Esophagus muscularis mucosa (tissue), 4 donors: ENCODE measurements around the gene ITSN2. TPM values are rescaled to one million over a fixed set of nuclear protein-coding genes. Genes with fewer than 3 reads are reported as not detected.
A peak's percentile ranks its signal among the peaks of the same experiment; 100 is the strongest.

ENCODE experiments used
- DNase-seq: peaks from one replicate; pipeline ENCODE4 v3.0.0-alpha.2; 2017; ENCODE audit errors: extremely low spot score
- H3K27ac ChIP-seq, 4 donors: fragments of 200-600 bp; sonication (generic); replicated peaks in 1 of 4; 1 replicate in 3 of 4; 2 replicates in 1 of 4; pipeline ENCODE4 v1.5.1; 2016 to 2019; ENCODE audit warnings: mild to moderate bottlenecking in 1 of 4
- H3K27me3 ChIP-seq, 4 donors: fragments of 200-600 bp; sonication (generic); one replicate each; pipeline versions ENCODE4 v1.5.1 to v1.6.0; 2016 to 2019
- H3K36me3 ChIP-seq, 4 donors: fragments of 200-600 bp; sonication (generic); one replicate each; pipeline ENCODE4 v1.5.1; 2016 to 2019
- H3K4me1 ChIP-seq, 4 donors: fragments of 200-600 bp; sonication (generic); one replicate each; pipeline ENCODE4 v1.5.1; 2016 to 2019
- H3K4me3 ChIP-seq, 4 donors: fragments of 200-600 bp; sonication (generic); 1 replicate in 2 of 4; 2 replicates in 2 of 4; pipeline ENCODE4 v1.5.1; 2016 to 2019; ENCODE audit warnings: mild to moderate bottlenecking in 4 of 4, moderate library complexity in 1 of 4
- H3K9me3 ChIP-seq, 4 donors: fragments of 200-600 bp; sonication (generic); 1 replicate in 3 of 4; 2 replicates in 1 of 4; pipeline ENCODE4 v1.5.1; 2016 to 2019
- EP300 ChIP-seq: sonication (generic); formaldehyde crosslinking; IDR thresholded peaks from one replicate; pipeline ENCODE4 v1.6.1; 2017; ENCODE audit warnings: antibody characterized with exemption
- POLR2A ChIP-seq: fragments of 450-650 bp; IDR thresholded peaks from one replicate; pipeline ENCODE4 v1.6.1; 2017; ENCODE audit warnings: antibody characterized with exemption, moderate library complexity, mild to moderate bottlenecking, low read depth
- POLR2AphosphoS5 ChIP-seq, 2 donors: sonication (generic); formaldehyde crosslinking; IDR thresholded peaks; one replicate each; pipeline ENCODE4 v1.6.1; 2017; ENCODE audit warnings: antibody characterized with exemption in 2 of 2
- WGBS: methylation state at CpG from one replicate; pipeline ENCODE4 v1.1.5; 2018; 5-methylcytosine and 5-hydroxymethylcytosine counted together
- intact Hi-C: fragments of 100-400 bp; cut with DNase I; formaldehyde crosslinking; loops from one replicate; pipeline ENCODE4 v1.15.1; 2023
- total RNA-seq, 4 donors: library from RNA; depleted of rRNA; stranded (reverse); fragments of >200 nt; gene quantifications; one replicate each; pipeline versions ENCODE4 v1.1.0 to v1.2.1, GENCODE V29; 2016
- TF ChIP-seq, protein P1 (sequence below), 3 experiments: fragments of 200-600 bp in 2 of 3; fragments of 450-650 bp in 1 of 3; sonication (generic) in 2 of 3; IDR thresholded peaks; one replicate each; pipeline ENCODE4 v1.5.1; 2017 to 2019; ENCODE audit warnings: antibody characterized with exemption in 3 of 3, mild to moderate bottlenecking in 2 of 3, moderate library complexity in 1 of 3

ITSN2 gene
- total RNA-seq, 4 donors from 2014 or later, result 47.0 to 60.2 (median 53.6) TPM

DNA sequence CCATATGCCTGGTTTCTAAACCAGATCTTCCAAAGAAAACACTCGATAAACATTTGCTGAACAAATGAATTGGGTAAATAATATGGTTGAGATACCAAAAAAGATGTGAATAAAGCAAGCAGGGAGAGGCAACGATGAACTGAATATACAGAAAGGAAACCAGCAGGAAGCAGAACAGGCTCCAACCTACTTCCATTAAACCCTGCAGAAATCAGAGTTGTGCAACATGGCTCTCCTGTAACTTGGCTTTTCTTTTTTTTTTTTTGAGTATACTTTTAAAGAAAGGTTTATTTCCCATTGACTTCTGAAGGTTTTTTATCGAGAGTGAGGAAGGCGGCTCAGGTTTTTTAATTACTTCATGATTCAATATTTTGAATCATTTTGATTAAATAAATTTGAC lies 23.5 kb downstream of the ITSN2 start:
- Histone ChIP-seq H3K4me3 (no peak overlapping the region), H3K27ac (no peak overlapping the region), H3K4me1 (peaks cover 4 to 35% (median 29%) of the 10 kb centered on the region in 4 donors), H3K27me3 (no peaks in the 10 kb centered on the region), H3K36me3 (no peaks in the 10 kb centered on the region), H3K9me3 (no peaks in the 10 kb centered on the region)
- DNase-seq, result no peak
- TF ChIP-seq POLR2AphosphoS5 (IDR thresholded peaks at IDR 0.05), result no peak
- TF ChIP-seq EP300, result no peak
- no peak for TF ChIP-seq POLR2A
- TF ChIP-seq, protein P1, sequence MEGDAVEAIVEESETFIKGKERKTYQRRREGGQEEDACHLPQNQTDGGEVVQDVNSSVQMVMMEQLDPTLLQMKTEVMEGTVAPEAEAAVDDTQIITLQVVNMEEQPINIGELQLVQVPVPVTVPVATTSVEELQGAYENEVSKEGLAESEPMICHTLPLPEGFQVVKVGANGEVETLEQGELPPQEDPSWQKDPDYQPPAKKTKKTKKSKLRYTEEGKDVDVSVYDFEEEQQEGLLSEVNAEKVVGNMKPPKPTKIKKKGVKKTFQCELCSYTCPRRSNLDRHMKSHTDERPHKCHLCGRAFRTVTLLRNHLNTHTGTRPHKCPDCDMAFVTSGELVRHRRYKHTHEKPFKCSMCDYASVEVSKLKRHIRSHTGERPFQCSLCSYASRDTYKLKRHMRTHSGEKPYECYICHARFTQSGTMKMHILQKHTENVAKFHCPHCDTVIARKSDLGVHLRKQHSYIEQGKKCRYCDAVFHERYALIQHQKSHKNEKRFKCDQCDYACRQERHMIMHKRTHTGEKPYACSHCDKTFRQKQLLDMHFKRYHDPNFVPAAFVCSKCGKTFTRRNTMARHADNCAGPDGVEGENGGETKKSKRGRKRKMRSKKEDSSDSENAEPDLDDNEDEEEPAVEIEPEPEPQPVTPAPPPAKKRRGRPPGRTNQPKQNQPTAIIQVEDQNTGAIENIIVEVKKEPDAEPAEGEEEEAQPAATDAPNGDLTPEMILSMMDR (IDR thresholded peaks at IDR 0.05), result no peak
- intact Hi-C loops, result no loop called here
- WGBS, result 79% methylated on average over 4 of the region's 4 CpGs

DNA sequence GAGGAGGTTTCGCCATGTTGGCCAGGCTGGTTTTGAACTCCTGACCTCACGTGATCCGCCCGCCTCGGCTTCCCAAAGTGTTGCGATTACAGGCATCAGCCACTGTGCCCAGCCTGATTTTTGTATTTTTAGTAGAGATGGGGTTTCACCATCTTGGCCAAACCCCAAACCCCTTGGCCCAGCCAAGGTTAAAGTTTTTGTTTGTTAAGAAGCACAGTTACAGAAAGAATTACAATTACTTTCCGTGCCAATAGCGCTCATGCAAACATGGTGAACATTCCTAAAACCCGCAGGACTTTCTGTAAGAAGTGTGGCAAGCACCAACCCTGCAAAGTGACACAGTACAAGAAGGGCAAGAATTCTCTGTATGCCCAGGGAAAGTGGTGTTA lies 26.1 kb downstream of the ITSN2 start:
- Histone ChIP-seq H3K4me1 (peaks cover 21 to 49% (median 36%) of the 10 kb centered on the region in 4 donors), H3K36me3 (no peaks in the 10 kb centered on the region), H3K4me3 (no peak overlapping the region), H3K9me3 (no peaks in the 10 kb centered on the region), H3K27me3 (no peaks in the 10 kb centered on the region), H3K27ac (no peak overlapping the region)
- TF ChIP-seq, protein P1 (IDR thresholded peaks at IDR 0.05), result no peak
- TF ChIP-seq POLR2A (no peak), POLR2AphosphoS5 (IDR thresholded peaks at IDR 0.05) (no peak), EP300 (no peak)
- intact Hi-C loops, result no loop called here
- no peak for DNase-seq
- WGBS, result 74% methylated on average over 9 of the region's 9 CpGs

DNA sequence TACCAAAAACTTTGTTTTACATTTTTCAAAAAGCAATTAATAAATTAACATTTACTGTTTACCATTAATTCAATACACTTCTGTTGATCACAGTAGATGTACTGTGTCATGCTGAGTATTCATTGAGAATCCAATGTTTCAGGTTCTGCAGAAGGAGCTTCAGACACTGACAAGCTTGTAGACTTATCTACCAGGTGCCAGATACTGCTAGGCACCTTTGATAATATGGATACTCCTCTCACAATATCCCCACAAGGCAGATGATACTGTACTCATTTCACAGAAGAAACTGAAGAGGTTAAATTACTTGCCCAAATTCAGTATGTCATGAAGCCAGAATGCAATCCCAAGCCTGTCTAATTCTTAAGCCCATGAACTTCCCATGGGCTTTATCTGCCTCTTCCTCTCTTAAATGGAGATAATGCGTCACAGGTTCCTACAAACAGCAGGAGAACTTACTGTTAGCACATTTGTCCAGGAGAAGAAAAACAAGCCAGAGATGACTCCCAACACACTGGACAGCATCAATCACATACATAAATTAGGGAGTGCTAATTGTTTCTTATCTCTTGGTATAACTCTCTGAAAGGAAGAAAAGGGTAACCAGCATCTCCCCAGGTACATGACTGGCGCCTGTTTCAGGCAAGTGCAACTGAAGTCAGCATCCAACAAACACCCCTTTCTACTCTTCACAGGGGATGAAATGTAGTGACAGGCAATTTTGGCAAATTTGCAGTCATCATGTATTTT lies 27.4 kb downstream of the ITSN2 start:
- no peak overlapping the region for H3K27ac ChIP-seq
- 78% methylated on average over 2 of the region's 2 CpGs for WGBS
- no peaks in the 10 kb centered on the region for H3K27me3 ChIP-seq
- TF ChIP-seq POLR2A (no peak), EP300 (no peak)
- TF ChIP-seq, protein P1 (IDR thresholded peaks at IDR 0.05), result no peak
- no peaks in the 10 kb centered on the region for H3K36me3 ChIP-seq
- intact Hi-C loops, result no loop called here
- peaks cover 33 to 57% (median 40%) of the 10 kb centered on the region in 4 donors for H3K4me1 ChIP-seq
- no peak overlapping the region for H3K4me3 ChIP-seq
- DNase-seq, result no peak
- H3K9me3 ChIP-seq, result no peaks in the 10 kb centered on the region

DNA sequence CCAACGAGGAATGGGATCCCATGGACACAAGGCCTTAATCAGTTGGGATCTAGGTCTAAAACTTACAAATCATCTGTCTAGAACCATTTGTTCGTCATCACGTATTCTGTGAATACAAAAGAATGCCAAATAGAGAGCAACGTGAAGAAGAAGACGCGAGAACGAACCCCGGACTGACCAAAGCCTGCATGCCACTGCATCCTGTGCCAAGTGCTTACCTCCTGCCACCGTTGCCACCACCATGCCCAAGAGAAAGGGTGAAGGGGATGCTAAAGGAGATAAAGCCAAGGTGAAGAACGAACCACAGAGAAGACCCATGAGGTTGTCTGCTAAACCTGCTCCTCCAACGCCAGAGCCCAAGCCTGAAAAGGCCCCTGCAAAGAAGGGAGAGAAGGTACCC lies 30.2 kb downstream of the ITSN2 start:
- Histone ChIP-seq H3K4me3 (no peak overlapping the region), H3K36me3 (no peaks in the 10 kb centered on the region), H3K9me3 (no peaks in the 10 kb centered on the region), H3K27ac (no peak overlapping the region), H3K4me1 (peaks cover 35 to 55% (median 43%) of the 10 kb centered on the region in 4 donors), H3K27me3 (no peaks in the 10 kb centered on the region)
- TF ChIP-seq, protein P1 (IDR thresholded peaks at IDR 0.05), result no peak
- TF ChIP-seq POLR2AphosphoS5 (IDR thresholded peaks at IDR 0.05) (no peak), POLR2A (no peak), EP300 (no peak)
- intact Hi-C loops, result no loop called here
- peak; percentile 72 for DNase-seq
- 87% methylated on average over 11 of the region's 11 CpGs for WGBS

DNA sequence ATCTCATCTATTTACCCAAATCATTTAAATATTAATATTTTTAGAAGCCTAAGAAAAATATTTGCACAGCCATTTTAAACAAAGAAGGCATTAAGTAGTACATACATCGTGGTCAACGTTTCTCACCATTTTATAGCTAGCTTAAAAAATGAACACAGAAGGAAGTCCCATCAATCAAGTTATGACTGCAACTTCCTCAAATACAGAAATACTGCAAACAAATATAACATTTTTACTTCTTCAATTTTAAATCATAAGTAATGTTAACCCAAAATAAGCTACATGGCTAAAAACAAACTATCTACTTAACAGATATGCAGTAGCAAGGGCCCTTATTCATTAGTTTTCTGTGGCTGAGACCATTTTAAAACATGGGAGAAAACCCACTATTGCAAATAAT lies 30.6 kb downstream of the ITSN2 start:
- no peak for TF ChIP-seq EP300
- no peak for TF ChIP-seq POLR2A
- no peak for TF ChIP-seq POLR2AphosphoS5 (IDR thresholded peaks at IDR 0.05)

More for the DNA sequence above, 30.6 kb downstream of the ITSN2 start:
- H3K9me3 ChIP-seq, result no peaks in the 10 kb centered on the region
- intact Hi-C loops, result no loop called here
- DNase-seq, result no peak
- H3K4me3 ChIP-seq, result no peak overlapping the region
- no peak overlapping the region for H3K27ac ChIP-seq
- H3K36me3 ChIP-seq, result no peaks in the 10 kb centered on the region
- H3K4me1 ChIP-seq, result peaks cover 35 to 55% (median 43%) of the 10 kb centered on the region in 4 donors
- no peaks in the 10 kb centered on the region for H3K27me3 ChIP-seq
- WGBS, result 42% methylated on average over 2 of the region's 2 CpGs
